NB4 (cell line): Measurements from ENCODE around the gene PCYT2.

ENCODE experiments used
- MYC ChIP-seq: IDR thresholded peaks from 2 replicates; pipeline ENCODE4 v1.6.1; 2011; ENCODE audit warnings: low read depth, low read length
- TF ChIP-seq, protein P1 (sequence below): IDR thresholded peaks from one replicate; pipeline ENCODE4 v1.5.1; 2012; ENCODE audit warnings: low read depth, low read length
- TF ChIP-seq, protein P2 (sequence below): IDR thresholded peaks from 2 replicates; pipeline ENCODE4 v1.6.1; 2011; ENCODE audit warnings: low read depth, low read length

DNA sequence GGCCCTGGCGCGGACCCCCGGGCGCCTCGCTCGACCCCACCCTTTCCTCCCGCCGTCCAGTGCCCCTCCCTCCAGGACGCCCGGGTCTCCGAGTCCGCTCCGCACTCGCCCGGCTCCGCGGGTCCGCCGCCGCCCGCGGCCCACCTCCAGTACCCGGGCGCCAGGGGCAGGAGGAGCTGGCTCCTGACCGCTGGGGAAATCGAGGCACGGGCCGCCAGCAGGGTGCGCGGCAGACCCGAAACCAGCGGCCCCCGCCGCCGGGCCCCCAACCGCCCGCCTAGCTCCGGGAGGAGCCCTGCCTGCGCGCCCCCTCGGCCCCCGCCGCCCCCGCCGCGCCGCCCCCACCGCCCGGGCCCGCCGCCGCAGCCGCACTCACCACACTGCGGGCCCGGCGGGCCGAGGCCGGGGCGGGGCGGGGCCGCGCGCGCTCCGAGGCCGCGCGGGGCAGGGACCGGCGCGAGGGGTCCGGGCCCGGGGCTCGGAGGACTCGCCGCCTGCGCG lies 16.0 kb upstream of the PCYT2 start:
- TF ChIP-seq, protein P1, sequence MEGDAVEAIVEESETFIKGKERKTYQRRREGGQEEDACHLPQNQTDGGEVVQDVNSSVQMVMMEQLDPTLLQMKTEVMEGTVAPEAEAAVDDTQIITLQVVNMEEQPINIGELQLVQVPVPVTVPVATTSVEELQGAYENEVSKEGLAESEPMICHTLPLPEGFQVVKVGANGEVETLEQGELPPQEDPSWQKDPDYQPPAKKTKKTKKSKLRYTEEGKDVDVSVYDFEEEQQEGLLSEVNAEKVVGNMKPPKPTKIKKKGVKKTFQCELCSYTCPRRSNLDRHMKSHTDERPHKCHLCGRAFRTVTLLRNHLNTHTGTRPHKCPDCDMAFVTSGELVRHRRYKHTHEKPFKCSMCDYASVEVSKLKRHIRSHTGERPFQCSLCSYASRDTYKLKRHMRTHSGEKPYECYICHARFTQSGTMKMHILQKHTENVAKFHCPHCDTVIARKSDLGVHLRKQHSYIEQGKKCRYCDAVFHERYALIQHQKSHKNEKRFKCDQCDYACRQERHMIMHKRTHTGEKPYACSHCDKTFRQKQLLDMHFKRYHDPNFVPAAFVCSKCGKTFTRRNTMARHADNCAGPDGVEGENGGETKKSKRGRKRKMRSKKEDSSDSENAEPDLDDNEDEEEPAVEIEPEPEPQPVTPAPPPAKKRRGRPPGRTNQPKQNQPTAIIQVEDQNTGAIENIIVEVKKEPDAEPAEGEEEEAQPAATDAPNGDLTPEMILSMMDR, result no peak
- no peak for TF ChIP-seq MYC
- TF ChIP-seq, protein P2, sequence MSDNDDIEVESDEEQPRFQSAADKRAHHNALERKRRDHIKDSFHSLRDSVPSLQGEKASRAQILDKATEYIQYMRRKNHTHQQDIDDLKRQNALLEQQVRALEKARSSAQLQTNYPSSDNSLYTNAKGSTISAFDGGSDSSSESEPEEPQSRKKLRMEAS, result no peak
